ENCODE results near the gene ALG8. TPM values are rescaled to one million over a fixed set of nuclear protein-coding genes. Genes with fewer than 3 reads are reported as not detected.

The ALG8 gene
- total and polyA plus RNA-seq, 2 of the 8 experiments (the other 6 are each of a cell fraction or from before 2014, with no cell fraction given), result 66.7 to 84.3 TPM

DNA sequence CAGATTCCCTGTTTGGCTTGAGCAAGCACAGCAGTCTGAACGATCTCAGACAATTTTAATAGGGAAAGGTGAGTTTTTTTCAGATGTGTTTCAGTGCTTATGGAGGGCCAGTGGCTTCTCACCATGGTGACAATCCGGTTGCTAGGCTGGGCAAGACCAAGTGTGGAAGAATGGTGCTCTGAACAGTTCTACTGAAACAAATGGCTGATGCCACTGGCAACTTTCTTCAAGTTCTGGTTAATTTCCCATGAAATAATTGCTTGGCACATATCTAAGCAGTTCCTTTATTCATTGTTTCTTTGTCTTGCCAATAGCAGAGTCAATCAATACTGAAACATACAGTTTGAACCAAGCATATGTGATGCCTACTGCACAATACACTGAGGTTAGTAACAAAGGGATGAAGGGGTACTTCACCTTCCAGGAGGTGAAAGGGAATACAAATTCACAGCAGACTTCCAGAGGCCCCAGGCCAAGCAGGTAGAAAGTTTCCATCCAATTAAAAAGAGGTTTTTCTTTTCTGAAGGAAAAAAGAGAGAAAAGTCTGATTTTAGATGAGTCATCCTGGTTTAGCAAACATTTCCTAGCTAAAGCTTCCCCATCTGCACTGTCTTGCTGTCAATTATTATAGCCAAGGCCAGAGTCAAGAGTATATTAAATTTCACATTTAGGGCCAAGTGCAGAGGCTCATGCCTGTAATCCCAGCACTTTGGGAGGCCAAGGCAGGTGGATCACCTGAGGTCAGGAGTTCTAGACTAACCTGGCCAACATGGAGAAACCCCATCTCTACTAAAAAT, 38.6 kb downstream of the ALG8 start:
- Histone ChIP-seq H3K36me3 (ENCODE audit: control insufficient read depth in 2 of 4, insufficient read depth in 4 of 4, low read length in 3 of 4) (peaks cover 2 to 40% (median 12%) of the 10 kb centered on the region in 4 experiments; a peak in 7 of 8 replicates), H3K27me3 (replicated peaks in 1 of 4; ENCODE audit: control insufficient read depth in 3 of 4, extremely low read depth in 1 of 4, insufficient read depth in 3 of 4, low read length in 3 of 4) (no peaks in the 10 kb centered on the region), H3K79me2 (ENCODE audit: control insufficient read depth in 1 of 2, insufficient read depth in 2 of 2, low read length in 2 of 2) (no peaks in the 10 kb centered on the region), H2BK12ac (ENCODE audit: low read depth, low read length) (no peak overlapping the region), H3K9me3 (ENCODE audit: insufficient read depth in 2 of 2, low read depth in 1 of 2, low read length in 1 of 2) (no peaks in the 10 kb centered on the region), H2BK5ac (ENCODE audit: low read depth, low read length) (no peak overlapping the region), H4K91ac (replicated peaks; ENCODE audit: insufficient read length, low read length) (no peak overlapping the region), H3K79me1 (ENCODE audit: low read depth, low read length) (no peaks in the 10 kb centered on the region), H3K18ac (ENCODE audit: extremely low read depth, low read length) (no peak overlapping the region), H3K4me1 (replicated peaks in 1 of 4; ENCODE audit: control insufficient read depth in 3 of 4, insufficient read depth in 4 of 4, low read length in 3 of 4) (no peaks in the 10 kb centered on the region), H3K4me3 (ENCODE audit: extremely low read depth in 1 of 4, insufficient read depth in 2 of 4, low read depth in 3 of 4, low read length in 4 of 4) (no peak overlapping the region), H2AK5ac (ENCODE audit: low read depth, low read length) (no peak overlapping the region), H3K23me2 (ENCODE audit: low read depth, low read length) (no peaks in the 10 kb centered on the region), H3K27ac (ENCODE audit: low read depth, low read length) (no peak overlapping the region), H3K9ac (replicated peaks in 1 of 4; ENCODE audit: extremely low read depth in 1 of 4, low read depth in 3 of 4, low read length in 3 of 4) (no peak overlapping the region), H2BK20ac (ENCODE audit: low read length) (no peak overlapping the region), H2AFZ (ENCODE audit: low read length) (no peak overlapping the region), H3K4me2 (ENCODE audit: insufficient read depth in 1 of 2, low read depth in 2 of 2, low read length in 2 of 2) (no peak overlapping the region), H4K5ac (ENCODE audit: insufficient read length, low read depth, low read length) (no peak overlapping the region), H3K14ac (ENCODE audit: insufficient read length) (no peak overlapping the region), H4K20me1 (replicated peaks in 1 of 2; ENCODE audit: control insufficient read depth in 1 of 2, insufficient read depth in 2 of 2, low read length in 2 of 2) (peaks cover 0 to 1% of the 10 kb centered on the region in 2 experiments), H2BK15ac (ENCODE audit: low read length) (no peak overlapping the region), H3K56ac (replicated peaks; ENCODE audit: insufficient read length, low read depth, low read length) (no peak overlapping the region), H3K23ac (ENCODE audit: insufficient read length) (no peak overlapping the region), H2BK120ac (replicated peaks; ENCODE audit: low read depth, low read length) (no peak overlapping the region), H3K4ac (replicated peaks; ENCODE audit: insufficient read length, low read depth, low read length) (no peak overlapping the region), H4K8ac (ENCODE audit: extremely low read depth, insufficient read depth, low read length) (no peak overlapping the region)
- POLR2A ChIA-PET (ENCODE audit: partially characterized antibody), result interaction anchor here (0.8 kb wide), 1 partner anchor 22 kb away, joined by 4 read pairs; the partner anchor contains the start of gene NDUFC2
- no peak for FAIRE-seq
- WGBS, 2 experiments (ENCODE audit: extremely low coverage in 1 of 2, insufficient coverage in 1 of 2, insufficient read length in 1 of 2, insufficient replicate concordance in 2 of 2, low coverage in 1 of 2, low lambda C conversion rate in 2 of 2, missing lambda C conversion rate in 1 of 2), result 93% methylated on average over 2 of the region's 2 CpGs; no CpG with 5 or more reads in 1 of the 2 experiments
- DNase-seq (ENCODE audit: low read depth in 1 of 2, low spot score in 2 of 2), result no peak
- CTCF ChIA-PET (ENCODE audit: partially characterized antibody), result interaction anchor here (0.6 to 0.7 kb wide), 2 partner anchors 13 to 152 kb away, joined by 3 to 4 read pairs; no protein-coding TSS in a partner anchor
- TF ChIP-seq BRCA1 (IDR thresholded peaks at IDR 0.05; ENCODE audit: low read depth, low read length), result no peak
- no peak for TF ChIP-seq ZNF274 (IDR thresholded peaks at IDR 0.05; ENCODE audit: borderline replicate concordance, extremely low read depth, low read length)
- no peak for TF ChIP-seq BCL11A (IDR thresholded peaks at IDR 0.05; ENCODE audit: low read depth in 2 of 2, low read length in 2 of 2)
- TF ChIP-seq POU5F1 (IDR thresholded peaks at IDR 0.05; ENCODE audit: low read depth, low read length), result no peak
- TF ChIP-seq CREB1 (IDR thresholded peaks at IDR 0.05), result no peak
- no peak for TF ChIP-seq SP2 (IDR thresholded peaks at IDR 0.05; ENCODE audit: low read length)
- no peak for TF ChIP-seq KDM4A (IDR thresholded peaks at IDR 0.05; ENCODE audit: low read depth, low read length, severe bottlenecking)
- TF ChIP-seq NRF1 (IDR thresholded peaks at IDR 0.05; ENCODE audit: low read depth, low read length), result no peak
- TF ChIP-seq HDAC2 (IDR thresholded peaks at IDR 0.05; ENCODE audit: borderline replicate concordance in 1 of 2, low read depth in 2 of 2, low read length in 2 of 2), result no peak
- TF ChIP-seq MAFK (IDR thresholded peaks at IDR 0.05; ENCODE audit: low read depth, low read length), result no peak
- no peak for TF ChIP-seq FOSL1 (IDR thresholded peaks at IDR 0.05; ENCODE audit: insufficient read depth, low read depth, low read length)
- TF ChIP-seq SIX5 (IDR thresholded peaks at IDR 0.05; ENCODE audit: low read depth, low read length), result no peak
- no peak for TF ChIP-seq SAP30 (IDR thresholded peaks at IDR 0.05; ENCODE audit: insufficient read depth, insufficient replicate concordance, low read length)
